K562 (cell line): Measurements from ENCODE around the gene IRF2BP2. TPM values are rescaled to one million over a fixed set of nuclear protein-coding genes. Genes with fewer than 3 reads are reported as not detected.

Experiments used
- ARID1B ChIP-seq: fragments of 450-650 bp; IDR thresholded peaks from 2 replicates; pipeline ENCODE4 v1.6.1; 2016; ENCODE audit warnings: antibody characterized with exemption, mild to moderate bottlenecking, inconsistent platforms
- BRD9 ChIP-seq: fragments of 450-650 bp; IDR thresholded peaks from 2 replicates; pipeline ENCODE4 v1.6.1; 2018; ENCODE audit warnings: low read depth; ENCODE audit not compliant: partially characterized antibody
- CREB1 ChIP-seq, 2 experiments: sonication (generic) in 1 of 2; formaldehyde crosslinking in 1 of 2; IDR thresholded peaks; 2 replicates each; pipeline versions ENCODE4 v1.6.1 to v1.8.0; 2012 to 2022; ENCODE audit warnings: inconsistent platforms in 1 of 2, mild to moderate bottlenecking in 1 of 2, missing genetic modification reagents in 1 of 2, moderate library complexity in 1 of 2
- HDAC1 ChIP-seq, 2 experiments: fragments of 450-650 bp; IDR thresholded peaks; 2 replicates each; pipeline ENCODE4 v1.6.1; 2016 to 2017; ENCODE audit warnings: inconsistent platforms in 1 of 2, mild to moderate bottlenecking in 1 of 2, moderate library complexity in 1 of 2
- JUN ChIP-seq, 2 experiments: sonication (generic) in 1 of 2; formaldehyde crosslinking in 1 of 2; IDR thresholded peaks; 2 replicates each; pipeline versions ENCODE4 v1.6.1 to v1.8.0; 2012 to 2022; ENCODE audit warnings: borderline replicate concordance in 2 of 2, mild to moderate bottlenecking in 2 of 2, improper control_type of control experiment in 1 of 2, low read depth in 1 of 2, low read length in 1 of 2, missing genetic modification reagents in 1 of 2
- MTA1 ChIP-seq: fragments of 450-650 bp; IDR thresholded peaks from 2 replicates; pipeline ENCODE4 v1.6.1; 2017; ENCODE audit warnings: borderline replicate concordance
- SMAD4 ChIP-seq: fragments of 250-450 bp; sonication (Bioruptor Pico); conservative IDR thresholded peaks from 2 replicates; pipeline ENCODE4 v1.8.0; 2021; ENCODE audit warnings: inconsistent platforms, mild to moderate bottlenecking, moderate library complexity
- TAF15 ChIP-seq: fragments of 200-400 bp; formaldehyde crosslinking; IDR thresholded peaks from 2 replicates; pipeline ENCODE4 v1.6.1; 2017; ENCODE audit warnings: mild to moderate bottlenecking, low read depth, low read length, moderate library complexity
- ZFP30 ChIP-seq: fragments of 250-450 bp; sonication (Bioruptor Pico); IDR thresholded peaks from 2 replicates; pipeline ENCODE4 v1.8.0; 2022; ENCODE audit warnings: moderate library complexity, mild to moderate bottlenecking, inconsistent platforms, borderline replicate concordance
- ZNF23 ChIP-seq: fragments of 250-450 bp; sonication (Bioruptor Pico); IDR thresholded peaks from 2 replicates; pipeline ENCODE4 v1.4.0; 2020; ENCODE audit warnings: mild to moderate bottlenecking
- ZNF551 ChIP-seq: fragments of 250-450 bp; sonication (Bioruptor Pico); IDR thresholded peaks from 2 replicates; pipeline ENCODE4 v1.5.0; 2021; ENCODE audit warnings: mild to moderate bottlenecking, moderate library complexity
- ZSCAN32 ChIP-seq: fragments of 450-650 bp; formaldehyde crosslinking; IDR thresholded peaks from 2 replicates; pipeline ENCODE4 v1.4.0; 2020; ENCODE audit warnings: mild to moderate bottlenecking, moderate library complexity
- polyA plus RNA-seq, 8 experiments: library from polyadenylated mRNA; depleted of rRNA in 4 of 8; stranded (reverse) in 5 of 8; unstranded in 3 of 8; fragments of >200 nt; fragmentation: Nextera tagmentation in 2 of 8; fragmentation: Illumina TruSeq in 1 of 8; extraction: Ambion mirVana in 2 of 8; extraction: Trizol in 1 of 8; gene quantifications; 2 replicates each; pipeline versions ENCODE4 v1.2.1 to v1.2.3, GENCODE V29; 2011 to 2014; ENCODE audit warnings: inconsistent platforms in 1 of 8, missing spikeins in 1 of 8
- total RNA-seq, 7 experiments: library from RNA; depleted of rRNA in 6 of 7; stranded (reverse); fragments of >200 nt in 6 of 7; fragmentation: Illumina TruSeq in 2 of 7; extraction: Trizol in 2 of 7; gene quantifications; 2 replicates each; pipeline versions ENCODE4 v1.2.1 to v1.2.3, GENCODE V29; 2011 to 2021; ENCODE audit warnings: low replicate concordance in 1 of 7
- TF ChIP-seq, protein P1 (sequence below), 2 experiments: fragments of 250-450 bp in 1 of 2; fragments of 450-650 bp in 1 of 2; sonication (Bioruptor Pico) in 1 of 2; IDR thresholded peaks; 2 replicates each; pipeline versions ENCODE4 v1.6.1 to v1.8.0; 2016 to 2021; ENCODE audit warnings: mild to moderate bottlenecking in 2 of 2, moderate library complexity in 2 of 2, missing compliant biosample characterization in 1 of 2, missing genetic modification characterization in 1 of 2
- TF ChIP-seq, protein P2 (sequence below): fragments of 450-650 bp; IDR thresholded peaks from 2 replicates; pipeline ENCODE4 v1.6.1; 2014; ENCODE audit warnings: low read depth, mild to moderate bottlenecking, moderate library complexity, borderline replicate concordance
- TF ChIP-seq, protein P3 (sequence below): sonication (generic); formaldehyde crosslinking; IDR thresholded peaks from 2 replicates; pipeline ENCODE4 v1.8.1; 2023; ENCODE audit warnings: mild to moderate bottlenecking, missing genetic modification reagents, moderate library complexity
- TF ChIP-seq, protein P4 (sequence below): fragments of 450-650 bp; IDR thresholded peaks from 2 replicates; pipeline ENCODE4 v1.6.1; 2017; ENCODE audit warnings: antibody characterized with exemption, mild to moderate bottlenecking
- TF ChIP-seq, protein P5 (sequence below): sonication (generic); formaldehyde crosslinking; IDR thresholded peaks from 2 replicates; pipeline ENCODE4 v1.9.0; 2022; ENCODE audit warnings: mild to moderate bottlenecking, missing genetic modification reagents

Gene IRF2BP2
- total and polyA plus RNA-seq, 9 of the 15 experiments (the other 6 are each of a cell fraction or from before 2014, with no cell fraction given): 7.7 to 68.6 (median 22.1) TPM

DNA sequence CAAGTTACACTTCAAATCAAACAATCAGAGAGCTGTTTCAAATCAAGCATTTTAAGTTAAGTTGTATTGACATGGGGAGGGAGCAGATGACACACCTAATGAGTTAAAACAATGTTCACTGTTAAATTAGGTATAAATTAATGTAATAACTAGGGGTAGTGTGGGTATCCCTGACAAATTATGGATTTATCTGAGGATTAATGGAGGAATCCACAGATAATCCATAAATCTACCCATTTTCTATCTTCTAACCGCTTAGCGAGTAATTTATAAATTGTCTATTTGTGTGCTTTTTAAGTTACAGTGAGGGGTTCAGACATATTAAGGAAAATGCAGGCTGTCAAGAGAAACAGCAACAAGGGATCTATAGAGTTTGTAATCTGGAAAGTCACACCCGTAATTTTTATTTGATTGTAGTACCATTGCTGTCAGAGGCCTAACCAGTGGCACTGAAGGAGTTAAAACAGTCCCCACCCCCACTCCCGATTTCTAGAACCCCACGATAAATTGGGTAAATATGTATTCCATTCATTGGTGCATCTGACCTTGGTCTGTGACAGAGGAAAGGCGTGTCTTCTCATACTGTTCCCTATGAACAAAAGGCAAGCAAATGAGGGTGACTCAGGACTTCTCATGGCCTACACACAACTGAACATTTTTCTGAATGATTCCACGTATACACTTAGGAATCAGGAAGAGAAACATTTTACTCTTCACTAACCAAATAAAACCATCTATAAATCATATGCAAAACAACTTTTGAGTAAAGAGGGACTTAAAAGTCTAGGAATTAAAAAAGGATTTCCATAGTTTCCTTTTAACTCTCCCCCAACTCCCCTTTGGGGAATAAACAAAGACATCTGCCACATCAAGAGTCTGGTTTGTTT is 7.4 kb downstream of the IRF2BP2 start (continued):
- TF ChIP-seq, protein P1, sequence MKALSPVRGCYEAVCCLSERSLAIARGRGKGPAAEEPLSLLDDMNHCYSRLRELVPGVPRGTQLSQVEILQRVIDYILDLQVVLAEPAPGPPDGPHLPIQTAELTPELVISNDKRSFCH (CRISPR knock-in tag; IDR thresholded peaks at IDR 0.05): no peak
- TF ChIP-seq, protein P1 (tag; IDR thresholded peaks at IDR 0.05): no peak
- TF ChIP-seq, protein P2, sequence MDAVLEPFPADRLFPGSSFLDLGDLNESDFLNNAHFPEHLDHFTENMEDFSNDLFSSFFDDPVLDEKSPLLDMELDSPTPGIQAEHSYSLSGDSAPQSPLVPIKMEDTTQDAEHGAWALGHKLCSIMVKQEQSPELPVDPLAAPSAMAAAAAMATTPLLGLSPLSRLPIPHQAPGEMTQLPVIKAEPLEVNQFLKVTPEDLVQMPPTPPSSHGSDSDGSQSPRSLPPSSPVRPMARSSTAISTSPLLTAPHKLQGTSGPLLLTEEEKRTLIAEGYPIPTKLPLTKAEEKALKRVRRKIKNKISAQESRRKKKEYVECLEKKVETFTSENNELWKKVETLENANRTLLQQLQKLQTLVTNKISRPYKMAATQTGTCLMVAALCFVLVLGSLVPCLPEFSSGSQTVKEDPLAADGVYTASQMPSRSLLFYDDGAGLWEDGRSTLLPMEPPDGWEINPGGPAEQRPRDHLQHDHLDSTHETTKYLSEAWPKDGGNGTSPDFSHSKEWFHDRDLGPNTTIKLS: peak; percentile 81; the same call in 1 of the 2 replicates
- peak in 1 of 2 experiments; percentile 76; a peak in 1 of 4 replicates for TF ChIP-seq HDAC1 (IDR thresholded peaks at IDR 0.05)
- no peak for TF ChIP-seq ZFP30 (CRISPR knock-in tag)
- peak; percentile 67 for TF ChIP-seq JUN (IDR thresholded peaks at IDR 0.05; ENCODE audit: borderline replicate concordance, low read depth, low read length)
- no peak for TF ChIP-seq JUN (CRISPR knock-in tag; IDR thresholded peaks at IDR 0.05; ENCODE audit: borderline replicate concordance)
- peak; percentile 81 for TF ChIP-seq BRD9
- 0 out of 2 replicates have a peak, but pooled peaks have one; percentile 23 for TF ChIP-seq MTA1
- TF ChIP-seq, protein P3, sequence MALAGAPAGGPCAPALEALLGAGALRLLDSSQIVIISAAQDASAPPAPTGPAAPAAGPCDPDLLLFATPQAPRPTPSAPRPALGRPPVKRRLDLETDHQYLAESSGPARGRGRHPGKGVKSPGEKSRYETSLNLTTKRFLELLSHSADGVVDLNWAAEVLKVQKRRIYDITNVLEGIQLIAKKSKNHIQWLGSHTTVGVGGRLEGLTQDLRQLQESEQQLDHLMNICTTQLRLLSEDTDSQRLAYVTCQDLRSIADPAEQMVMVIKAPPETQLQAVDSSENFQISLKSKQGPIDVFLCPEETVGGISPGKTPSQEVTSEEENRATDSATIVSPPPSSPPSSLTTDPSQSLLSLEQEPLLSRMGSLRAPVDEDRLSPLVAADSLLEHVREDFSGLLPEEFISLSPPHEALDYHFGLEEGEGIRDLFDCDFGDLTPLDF (CRISPR knock-in tag): no peak
- TF ChIP-seq ARID1B: peak; percentile 52
- no peak for TF ChIP-seq CREB1 (IDR thresholded peaks at IDR 0.05)
- no peak for TF ChIP-seq CREB1 (CRISPR knock-in tag; IDR thresholded peaks at IDR 0.05)
- TF ChIP-seq, protein P4, sequence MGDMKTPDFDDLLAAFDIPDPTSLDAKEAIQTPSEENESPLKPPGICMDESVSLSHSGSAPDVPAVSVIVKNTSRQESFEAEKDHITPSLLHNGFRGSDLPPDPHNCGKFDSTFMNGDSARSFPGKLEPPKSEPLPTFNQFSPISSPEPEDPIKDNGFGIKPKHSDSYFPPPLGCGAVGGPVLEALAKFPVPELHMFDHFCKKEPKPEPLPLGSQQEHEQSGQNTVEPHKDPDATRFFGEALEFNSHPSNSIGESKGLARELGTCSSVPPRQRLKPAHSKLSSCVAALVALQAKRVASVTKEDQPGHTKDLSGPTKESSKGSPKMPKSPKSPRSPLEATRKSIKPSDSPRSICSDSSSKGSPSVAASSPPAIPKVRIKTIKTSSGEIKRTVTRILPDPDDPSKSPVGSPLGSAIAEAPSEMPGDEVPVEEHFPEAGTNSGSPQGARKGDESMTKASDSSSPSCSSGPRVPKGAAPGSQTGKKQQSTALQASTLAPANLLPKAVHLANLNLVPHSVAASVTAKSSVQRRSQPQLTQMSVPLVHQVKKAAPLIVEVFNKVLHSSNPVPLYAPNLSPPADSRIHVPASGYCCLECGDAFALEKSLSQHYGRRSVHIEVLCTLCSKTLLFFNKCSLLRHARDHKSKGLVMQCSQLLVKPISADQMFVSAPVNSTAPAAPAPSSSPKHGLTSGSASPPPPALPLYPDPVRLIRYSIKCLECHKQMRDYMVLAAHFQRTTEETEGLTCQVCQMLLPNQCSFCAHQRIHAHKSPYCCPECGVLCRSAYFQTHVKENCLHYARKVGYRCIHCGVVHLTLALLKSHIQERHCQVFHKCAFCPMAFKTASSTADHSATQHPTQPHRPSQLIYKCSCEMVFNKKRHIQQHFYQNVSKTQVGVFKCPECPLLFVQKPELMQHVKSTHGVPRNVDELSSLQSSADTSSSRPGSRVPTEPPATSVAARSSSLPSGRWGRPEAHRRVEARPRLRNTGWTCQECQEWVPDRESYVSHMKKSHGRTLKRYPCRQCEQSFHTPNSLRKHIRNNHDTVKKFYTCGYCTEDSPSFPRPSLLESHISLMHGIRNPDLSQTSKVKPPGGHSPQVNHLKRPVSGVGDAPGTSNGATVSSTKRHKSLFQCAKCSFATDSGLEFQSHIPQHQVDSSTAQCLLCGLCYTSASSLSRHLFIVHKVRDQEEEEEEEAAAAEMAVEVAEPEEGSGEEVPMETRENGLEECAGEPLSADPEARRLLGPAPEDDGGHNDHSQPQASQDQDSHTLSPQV: peak; percentile 74
- TF ChIP-seq TAF15: no peak
- TF ChIP-seq ZSCAN32 (CRISPR knock-in tag): peak; percentile 42; the same call in 1 of the 2 replicates
- TF ChIP-seq SMAD4 (CRISPR knock-in tag): 0 out of 2 replicates have a peak, but pooled peaks have one; percentile 53
- TF ChIP-seq, protein P5, sequence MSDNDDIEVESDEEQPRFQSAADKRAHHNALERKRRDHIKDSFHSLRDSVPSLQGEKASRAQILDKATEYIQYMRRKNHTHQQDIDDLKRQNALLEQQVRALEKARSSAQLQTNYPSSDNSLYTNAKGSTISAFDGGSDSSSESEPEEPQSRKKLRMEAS (CRISPR knock-in tag): no peak
- TF ChIP-seq ZNF551 (CRISPR knock-in tag): peak; percentile 72; the same call in 1 of the 2 replicates
- no peak for TF ChIP-seq ZNF23
